K562 (cell line): ENCODE data around the gene NMRK2. TPM values are rescaled to one million over a fixed set of nuclear protein-coding genes. Genes with fewer than 3 reads are reported as not detected.

Experiments
- ATAC-seq: fragments of 200-7000 bp; cut with Tn5 transposase; 3 replicates; pipeline ENCODE4 v1.9.1; 2020; ENCODE audit warnings: moderate library complexity
- BruUV-seq: library from RNA; stranded (reverse); fragments of 400-500 nt; replicated peaks from 2 replicates; lab custom pipeline; 2021; lab: Mats Ljungman, UMichigan
- CTCF ChIA-PET: fragments of 300-600 bp; formaldehyde crosslinking; extraction: SDS; loops from one replicate; lab custom pipeline; 2021; ENCODE audit warnings: low intra/inter-chr PET ratio; lab: Yijun Ruan, JAX
- POLR2A ChIA-PET: fragments of 300-600, 350-650 bp; sonication (Branson Sonifier 250); formaldehyde crosslinking; extraction: SDS; loops from one replicate; lab custom pipeline; 2021; ENCODE audit warnings: antibody characterized with exemption, inconsistent platforms; lab: Yijun Ruan, JAX
- DNase-seq, 4 experiments: peaks; one replicate each; pipeline versions ENCODE4 v3.0.0 to v3.0.0-alpha.2; 2011 to 2018; ENCODE audit warnings: low spot score in 3 of 4, mixed read lengths in 3 of 4; ENCODE audit errors: extremely low read depth in 1 of 4
- FAIRE-seq: peaks from 2 replicates; lab custom pipeline; 2011; peaks lifted over from hg19 to GRCh38; lab: Jason Lieb, UNC
- H2AFZ ChIP-seq: 2 replicates; pipeline ENCODE4 v1.6.0; 2011; ENCODE audit warnings: low read depth, low read length, control low read depth, inconsistent platforms
- H3K27ac ChIP-seq: fragments of 200-600 bp; 3 replicates; pipeline ENCODE4 v1.8.0; 2011; ENCODE audit warnings: low read depth, mild to moderate bottlenecking, control low read depth, inconsistent platforms, low read length, moderate library complexity, mixed read lengths; ENCODE audit errors: extremely low read depth
- H3K27me3 ChIP-seq, 2 experiments: fragments of 300-600 bp in 1 of 2; 2 replicates in 1 of 2; 3 replicates in 1 of 2; pipeline versions ENCODE4 v1.6.0 to v1.8.0; 2011; ENCODE audit warnings: inconsistent platforms in 2 of 2, low read length in 2 of 2, mild to moderate bottlenecking in 1 of 2, mixed read lengths in 1 of 2, moderate library complexity in 1 of 2; ENCODE audit not compliant: control insufficient read depth in 2 of 2, insufficient read depth in 2 of 2
- H3K36me3 ChIP-seq: fragments of 300-600 bp; 3 replicates; pipeline ENCODE4 v1.8.0; 2011; ENCODE audit warnings: mild to moderate bottlenecking, low read length, inconsistent platforms; ENCODE audit not compliant: control insufficient read depth, insufficient read depth
- H3K4me1 ChIP-seq, 2 experiments: fragments of 200-600 bp in 1 of 2; replicated peaks in 1 of 2; 2 replicates in 1 of 2; 3 replicates in 1 of 2; pipeline versions ENCODE4 v1.5.1 to v1.8.0; 2011; ENCODE audit warnings: inconsistent platforms in 2 of 2, low read length in 2 of 2, mild to moderate bottlenecking in 1 of 2, mixed read lengths in 1 of 2, moderate library complexity in 1 of 2; ENCODE audit not compliant: control insufficient read depth in 2 of 2, insufficient read depth in 2 of 2
- H3K4me2 ChIP-seq: 2 replicates; pipeline ENCODE4 v1.6.1; 2011; ENCODE audit warnings: low read length, control low read depth, inconsistent platforms, mixed read lengths; ENCODE audit not compliant: insufficient read depth
- H3K4me3 ChIP-seq: fragments of 200-600 bp; sonication (generic), shearing (Covaris generic); 2 replicates; pipeline ENCODE4 v1.5.1; 2016; ENCODE audit warnings: control low read depth, inconsistent platforms
- H3K79me2 ChIP-seq: fragments of 200-600 bp; 3 replicates; pipeline ENCODE4 v1.8.0; 2011; ENCODE audit warnings: low read length, inconsistent platforms; ENCODE audit not compliant: control insufficient read depth, insufficient read depth
- H3K9ac ChIP-seq, 2 experiments: 2 replicates each; pipeline versions ENCODE4 v1.6.0 to v1.6.1; 2011; ENCODE audit warnings: low read depth in 2 of 2, low read length in 2 of 2, control low read depth in 1 of 2, inconsistent platforms in 1 of 2, mild to moderate bottlenecking in 1 of 2, mixed read lengths in 1 of 2; ENCODE audit not compliant: insufficient read depth in 1 of 2
- H3K9me1 ChIP-seq: one replicate; pipeline ENCODE4 v1.6.0; 2011; ENCODE audit warnings: inconsistent platforms, mild to moderate bottlenecking, low read length, moderate library complexity; ENCODE audit not compliant: control insufficient read depth, insufficient read depth
- H3K9me3 ChIP-seq: replicated peaks from 2 replicates; pipeline ENCODE4 v1.5.1; 2011; ENCODE audit warnings: low read depth, low read length, inconsistent platforms; ENCODE audit not compliant: control insufficient read depth, insufficient read depth
- H4K20me1 ChIP-seq: replicated peaks from 2 replicates; pipeline ENCODE4 v1.6.1; 2011; ENCODE audit warnings: low read length, inconsistent platforms, mixed read lengths; ENCODE audit not compliant: control insufficient read depth, insufficient read depth
- CBX1 ChIP-seq: sonication (generic); IDR thresholded peaks from 2 replicates; pipeline ENCODE4 v1.6.1; 2016; ENCODE audit warnings: antibody characterized with exemption, low read depth, mild to moderate bottlenecking
- DLX4 ChIP-seq: fragments of 250-450 bp; sonication (Bioruptor Pico); IDR thresholded peaks from 2 replicates; pipeline ENCODE4 v1.6.1; 2021; ENCODE audit warnings: mild to moderate bottlenecking
- ETV1 ChIP-seq: fragments of 450-650 bp; conservative IDR thresholded peaks from 2 replicates; pipeline ENCODE4 v1.6.1; 2016; ENCODE audit warnings: missing genetic modification characterization, control low read depth, low read depth, missing compliant biosample characterization
- FOXP4 ChIP-seq: sonication (generic); formaldehyde crosslinking; IDR thresholded peaks from 2 replicates; pipeline ENCODE4 v1.8.0; 2022; ENCODE audit warnings: mild to moderate bottlenecking, missing genetic modification reagents, borderline replicate concordance
- MYC ChIP-seq, 2 experiments: fragments of 250-450 bp in 1 of 2; sonication (Bioruptor Pico) in 1 of 2; IDR thresholded peaks; 2 replicates each; pipeline versions ENCODE4 v1.5.1 to v1.6.1; 2012 to 2021; ENCODE audit warnings: low read depth in 2 of 2, borderline replicate concordance in 1 of 2, improper control_type of control experiment in 1 of 2, low read length in 1 of 2, mild to moderate bottlenecking in 1 of 2, moderate library complexity in 1 of 2
- NFE2L1 ChIP-seq: fragments of 450-650 bp; IDR thresholded peaks from 2 replicates; pipeline ENCODE4 v1.6.1; 2016; ENCODE audit warnings: missing genetic modification characterization, low read depth, mild to moderate bottlenecking, missing compliant biosample characterization, moderate library complexity, borderline replicate concordance
- NONO ChIP-seq, 2 experiments: fragments of 200-400 bp in 1 of 2; fragments of 450-650 bp in 1 of 2; formaldehyde crosslinking in 1 of 2; IDR thresholded peaks; 2 replicates each; pipeline ENCODE4 v1.6.1; 2017; ENCODE audit warnings: low read depth in 2 of 2, mild to moderate bottlenecking in 2 of 2, moderate library complexity in 2 of 2, low read length in 1 of 2
- POLR2A ChIP-seq: fragments of 450-650 bp; conservative IDR thresholded peaks from 2 replicates; pipeline ENCODE4 v1.6.1; 2016
- SRSF9 ChIP-seq: fragments of 200-400 bp; formaldehyde crosslinking; IDR thresholded peaks from 2 replicates; pipeline ENCODE4 v1.6.1; 2017; ENCODE audit warnings: low read depth, low read length, borderline replicate concordance
- ZBTB49 ChIP-seq: sonication (generic); formaldehyde crosslinking; IDR thresholded peaks from 2 replicates; pipeline ENCODE4 v1.8.0; 2022; ENCODE audit warnings: missing genetic modification reagents, mild to moderate bottlenecking, borderline replicate concordance
- ZFP1 ChIP-seq: fragments of 450-650 bp; formaldehyde crosslinking; IDR thresholded peaks from 2 replicates; pipeline ENCODE4 v1.4.0; 2020; ENCODE audit warnings: mild to moderate bottlenecking, mixed read lengths
- ZKSCAN1 ChIP-seq: fragments of 150-350 bp; IDR thresholded peaks from 2 replicates; pipeline ENCODE4 v1.6.1; 2016; ENCODE audit warnings: low read depth, low read length
- ZNF395 ChIP-seq: fragments of 200-800 bp; sonication (Bioruptor generic); IDR thresholded peaks from 2 replicates; pipeline ENCODE4 v1.6.1; 2017; ENCODE audit warnings: missing genetic modification characterization, missing compliant biosample characterization
- WGBS: fragments of 100-300 bp; shearing (Covaris generic); methylation state at CpG from one replicate; pipeline ENCODE4 v1.1.6; 2016; ENCODE audit warnings: low coverage, mixed read lengths; ENCODE audit not compliant: insufficient coverage; ENCODE audit errors: missing lambda C conversion rate; 5-methylcytosine and 5-hydroxymethylcytosine counted together
- in situ Hi-C: fragments of 300-500 bp; cut with MboI; formaldehyde crosslinking; loops from 4 replicates; pipeline ENCODE4 v1.15.0; 2018; ENCODE audit warnings: inconsistent platforms, mixed read lengths
- intact Hi-C: fragments of 100-400 bp; cut with micrococcal nuclease; formaldehyde crosslinking; loops from 2 replicates; pipeline ENCODE4 v1.14.2; 2022
- polyA plus RNA-seq, 8 experiments: library from polyadenylated mRNA; depleted of rRNA in 4 of 8; stranded (reverse) in 5 of 8; unstranded in 3 of 8; fragments of >200 nt; fragmentation: Nextera tagmentation in 2 of 8; fragmentation: Illumina TruSeq in 1 of 8; extraction: Ambion mirVana in 2 of 8; extraction: Trizol in 1 of 8; gene quantifications; 2 replicates each; pipeline versions ENCODE4 v1.2.1 to v1.2.3, GENCODE V29; 2011 to 2014; ENCODE audit warnings: inconsistent platforms in 1 of 8, missing spikeins in 1 of 8
- total RNA-seq, 7 experiments: library from RNA; depleted of rRNA in 6 of 7; stranded (reverse); fragments of >200 nt in 6 of 7; fragmentation: Illumina TruSeq in 2 of 7; extraction: Trizol in 2 of 7; gene quantifications; 2 replicates each; pipeline versions ENCODE4 v1.2.1 to v1.2.3, GENCODE V29; 2011 to 2021; ENCODE audit warnings: low replicate concordance in 1 of 7

NMRK2 gene
- total and polyA plus RNA-seq, 9 of the 15 experiments (the other 6 are each of a cell fraction or from before 2014, with no cell fraction given), result not detected

- intact Hi-C loops, result no loop called here
- no peak for ATAC-seq
- no peak for TF ChIP-seq ZKSCAN1
- TF ChIP-seq DLX4 (CRISPR knock-in tag), result no peak
- no peak for TF ChIP-seq SRSF9
- no peak for TF ChIP-seq CBX1
- TF ChIP-seq ETV1 (tag), result no peak
- no peak for TF ChIP-seq NONO (IDR thresholded peaks at IDR 0.05; ENCODE audit: low read depth in 2 of 2, low read length in 1 of 2)
- no peak for TF ChIP-seq ZNF395
- TF ChIP-seq ZFP1 (CRISPR knock-in tag), result no peak
- no peak for TF ChIP-seq MYC (IDR thresholded peaks at IDR 0.05; ENCODE audit: low read depth, low read length)
- TF ChIP-seq MYC (CRISPR knock-in tag; IDR thresholded peaks at IDR 0.05; ENCODE audit: borderline replicate concordance, low read depth), result no peak
- TF ChIP-seq ZBTB49 (CRISPR knock-in tag), result no peak
- TF ChIP-seq POLR2A, result peak; percentile 56
- TF ChIP-seq NFE2L1 (tag), result no peak
- peak; percentile 16; the same call in 1 of the 2 replicates for TF ChIP-seq FOXP4 (CRISPR knock-in tag)
Measured at GRCh38 chr19:3982701-3983541, 50.1 kb downstream of the NMRK2 start.

More at GRCh38 chr19:3982701-3983541, 50.1 kb downstream of the NMRK2 start:
- no TSS peak for BruUV-seq
- Histone ChIP-seq H3K9me1 (peaks cover 22% of the 10 kb centered on the region), H2AFZ (no peak overlapping the region), H3K4me2 (peak overlapping the region; percentile 100), H4K20me1 (peaks cover 68% of the 10 kb centered on the region), H3K27me3 (no peaks in the 10 kb centered on the region), H3K4me1 (peaks cover 25 to 68% of the 10 kb centered on the region in 2 experiments; a peak in 4 of 5 replicates), H3K36me3 (peaks cover 72% of the 10 kb centered on the region), H3K27ac (peak overlapping the region; percentile 99; the same call in 2 of the 3 replicates), H3K9me3 (no peaks in the 10 kb centered on the region), H3K79me2 (peaks cover 71% of the 10 kb centered on the region), H3K9ac (peak overlapping the region; percentile 97 to 100), H3K4me3 (peak overlapping the region; percentile 99)
- 89% methylated on average over 38 of the region's 40 CpGs for WGBS
- CTCF ChIA-PET, result no interaction called here
- in situ Hi-C loops, result loop anchor here (5.0 kb wide), 1 partner anchor 219 kb away; no protein-coding TSS in a partner anchor
- POLR2A ChIA-PET, result interaction anchor here (0.6 to 9.7 kb wide), 5 partner anchors 7 to 37 kb away, joined by 3 to 215 read pairs (median 5); partner anchors contain the start of gene DAPK3
- FAIRE-seq (no peak), DNase-seq (peak in 2 of 4 experiments; percentile 47 to 55)
